Measurements from ENCODE around the gene CWC25.

The CWC25 gene

DNA sequence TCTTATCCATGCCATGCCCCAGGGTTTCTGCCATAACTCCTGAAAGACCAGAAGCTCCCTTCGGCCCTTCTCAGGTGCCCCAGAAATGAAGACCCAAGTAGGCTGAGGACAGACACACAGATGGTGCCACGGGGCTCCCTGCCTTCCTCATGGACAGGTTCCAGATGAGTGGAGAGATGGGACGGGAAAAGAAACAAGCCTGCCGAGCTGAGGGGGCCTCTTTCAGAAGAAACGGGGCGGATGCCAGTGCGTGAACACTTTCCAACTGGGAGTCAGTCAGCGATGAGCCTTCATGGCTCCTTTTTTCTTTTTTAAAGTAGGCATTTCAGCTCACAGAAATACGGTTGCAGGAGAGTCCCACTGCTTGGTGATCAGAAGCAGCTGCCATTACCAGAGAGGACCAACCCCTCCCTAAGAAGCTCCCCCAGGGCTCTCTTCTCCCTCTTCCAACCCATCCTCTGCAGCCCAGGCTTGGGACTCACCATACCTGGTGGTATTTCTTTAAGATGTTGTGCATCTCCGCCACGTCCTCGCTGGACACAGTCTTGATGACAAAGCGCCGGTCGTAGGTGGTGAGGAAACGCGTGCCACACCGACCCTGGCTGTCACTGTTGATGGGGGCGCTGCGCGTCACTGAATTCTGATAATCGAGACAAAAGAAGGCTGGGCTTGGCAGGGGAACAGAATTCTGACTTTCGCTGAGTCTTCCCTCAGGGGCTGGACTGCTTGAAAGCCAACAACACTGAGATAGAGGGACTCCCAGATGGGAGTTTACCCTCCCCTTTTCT, 45.0 kb downstream of the CWC25 start:
- FAIRE-seq = no peak

DNA sequence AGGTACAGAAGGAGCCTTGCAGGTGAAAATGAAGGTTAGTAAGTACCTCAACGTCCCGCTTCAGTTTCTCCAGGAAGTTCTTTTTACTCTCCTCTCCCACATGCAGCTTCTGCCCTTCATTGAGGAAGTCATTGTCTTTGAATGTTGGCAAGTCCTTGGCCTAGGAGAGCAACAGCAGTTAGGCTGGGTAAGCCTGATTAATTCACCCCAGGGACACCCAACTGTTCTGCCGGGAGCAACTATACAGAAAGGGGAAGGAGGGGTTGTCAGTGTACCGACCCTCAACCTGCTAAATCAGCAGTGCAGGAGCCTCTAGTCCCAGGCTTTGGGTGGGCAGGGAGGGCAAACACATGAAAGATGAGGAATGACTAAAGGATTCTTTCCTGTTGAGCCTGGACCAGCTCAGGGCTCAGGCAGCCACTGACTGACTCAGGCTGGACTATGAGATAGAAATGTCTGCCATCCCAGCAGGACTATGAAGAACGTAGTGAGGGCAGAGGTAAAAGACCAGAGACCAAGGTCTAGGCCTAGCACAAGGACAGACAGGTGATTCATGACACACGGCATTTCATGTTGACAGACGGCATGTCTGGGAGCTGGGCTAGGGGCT, 47.4 kb downstream of the CWC25 start:
- no peak for FAIRE-seq

DNA sequence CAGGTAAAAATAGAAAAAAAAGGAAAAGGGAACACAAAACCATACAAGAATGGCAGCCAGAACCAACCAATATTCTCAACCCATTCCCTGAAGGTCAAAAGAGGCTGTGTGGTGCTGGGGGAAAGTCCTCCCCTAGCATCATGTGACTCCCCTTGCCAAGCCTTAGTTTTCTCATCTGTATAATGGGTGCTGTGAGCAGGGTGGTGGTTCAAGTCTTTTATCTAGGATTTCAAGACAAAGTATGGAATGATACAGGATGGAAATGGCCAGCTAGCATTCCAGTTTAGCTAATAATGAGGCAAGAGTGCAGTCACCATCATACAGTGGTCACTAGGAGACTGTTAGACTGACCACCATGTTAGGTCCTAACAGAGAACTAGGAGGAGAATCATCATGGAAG, 51.9 kb downstream of the CWC25 start:
- FAIRE-seq = no peak

DNA sequence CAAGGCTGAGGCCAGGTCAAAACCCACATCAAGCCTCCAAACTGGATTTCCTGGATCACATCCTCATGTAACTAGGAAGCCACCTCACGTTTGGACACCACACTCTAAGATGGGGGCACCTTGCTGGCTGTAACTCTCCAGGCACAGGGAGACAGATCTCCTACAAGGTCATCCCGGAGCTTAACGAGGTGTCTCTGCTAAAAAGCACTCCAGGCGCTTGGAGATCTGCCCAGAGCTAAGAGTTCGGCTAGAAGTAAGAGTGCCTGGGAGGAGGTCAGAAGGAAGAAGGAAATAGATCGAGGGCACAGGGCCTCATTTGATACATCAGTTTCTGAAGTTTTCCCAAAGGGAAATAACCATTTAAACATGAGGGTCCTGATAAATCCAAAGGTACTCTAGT, 56.7 kb downstream of the CWC25 start:
- no peak for FAIRE-seq

DNA sequence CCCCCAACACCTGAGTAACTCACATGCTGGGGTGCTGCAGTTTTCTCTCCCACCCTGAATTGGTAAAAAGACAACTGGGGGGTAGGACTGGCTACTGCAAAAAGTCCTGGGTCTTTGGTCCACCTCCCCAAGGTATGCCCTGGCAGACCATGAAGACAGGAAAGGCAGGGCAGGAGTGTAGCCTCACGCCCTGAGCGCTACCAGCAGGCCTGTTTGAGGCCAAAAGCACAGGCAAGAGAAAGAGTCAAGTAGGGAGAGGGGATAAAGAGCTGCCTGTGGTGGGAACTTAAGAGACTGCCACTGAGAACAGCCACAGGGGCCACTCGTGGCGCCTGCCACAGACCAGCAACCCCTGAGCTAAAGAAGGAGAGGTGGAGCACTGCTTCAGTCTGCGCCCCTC, 58.8 kb downstream of the CWC25 start:
- no peak for FAIRE-seq

DNA sequence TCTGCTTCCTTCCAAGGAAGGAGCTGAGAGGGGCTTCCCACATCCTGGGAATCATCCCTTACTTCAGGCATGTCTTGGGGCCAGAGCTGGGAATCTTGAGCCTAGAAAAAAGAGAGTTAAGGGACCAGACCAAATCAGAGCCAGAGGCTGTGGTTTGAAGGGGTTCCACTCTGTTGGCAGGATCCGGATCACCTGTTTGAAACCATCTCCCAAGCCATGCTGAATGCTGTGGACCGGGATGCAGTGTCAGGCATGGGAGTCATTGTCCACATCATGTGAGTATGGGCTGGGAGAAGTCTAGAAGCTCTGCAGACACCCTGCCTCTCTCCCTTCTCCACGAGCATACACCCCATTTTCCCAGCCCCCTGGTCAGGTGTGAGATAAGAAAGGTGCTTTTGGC, 62.9 kb downstream of the CWC25 start:
- no peak for FAIRE-seq

DNA sequence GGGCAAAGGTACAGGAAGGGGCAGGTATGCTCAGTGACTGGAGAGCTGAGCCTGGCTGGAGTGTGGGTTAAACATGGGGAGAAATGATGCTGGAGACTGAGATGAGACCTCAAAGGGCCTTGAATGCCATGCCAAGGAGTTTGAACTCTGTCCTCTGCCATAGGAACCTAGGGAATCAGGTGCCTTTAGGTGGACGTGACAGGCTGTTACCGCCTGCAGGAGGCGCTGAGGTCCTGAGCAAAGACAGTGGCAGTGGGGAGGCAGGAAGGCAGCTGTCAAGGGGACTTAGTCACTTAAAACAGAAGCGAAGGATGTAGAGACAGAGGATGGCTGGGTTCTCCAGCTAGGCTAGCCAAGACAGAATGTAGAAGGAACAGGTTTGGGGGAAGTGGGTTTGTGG, 63.5 kb downstream of the CWC25 start:
- no peak for FAIRE-seq

DNA sequence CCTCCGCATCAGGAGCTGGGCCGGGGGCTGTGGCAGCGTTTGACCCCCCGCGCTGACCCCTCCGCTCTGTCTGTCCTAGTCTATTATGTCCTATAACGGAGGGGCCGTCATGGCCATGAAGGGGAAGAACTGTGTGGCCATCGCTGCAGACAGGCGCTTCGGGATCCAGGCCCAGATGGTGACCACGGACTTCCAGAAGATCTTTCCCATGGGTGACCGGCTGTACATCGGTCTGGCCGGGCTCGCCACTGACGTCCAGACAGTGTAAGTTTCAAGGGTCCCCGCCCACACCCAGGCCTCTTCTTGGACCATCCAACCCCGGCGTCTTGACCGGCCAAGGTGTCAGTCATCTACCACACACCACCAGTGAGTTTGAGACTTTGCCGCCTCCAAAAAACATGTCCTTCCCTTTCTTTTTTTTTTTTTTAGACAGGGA, 72.0 kb downstream of the CWC25 start:
- no peak for FAIRE-seq

DNA sequence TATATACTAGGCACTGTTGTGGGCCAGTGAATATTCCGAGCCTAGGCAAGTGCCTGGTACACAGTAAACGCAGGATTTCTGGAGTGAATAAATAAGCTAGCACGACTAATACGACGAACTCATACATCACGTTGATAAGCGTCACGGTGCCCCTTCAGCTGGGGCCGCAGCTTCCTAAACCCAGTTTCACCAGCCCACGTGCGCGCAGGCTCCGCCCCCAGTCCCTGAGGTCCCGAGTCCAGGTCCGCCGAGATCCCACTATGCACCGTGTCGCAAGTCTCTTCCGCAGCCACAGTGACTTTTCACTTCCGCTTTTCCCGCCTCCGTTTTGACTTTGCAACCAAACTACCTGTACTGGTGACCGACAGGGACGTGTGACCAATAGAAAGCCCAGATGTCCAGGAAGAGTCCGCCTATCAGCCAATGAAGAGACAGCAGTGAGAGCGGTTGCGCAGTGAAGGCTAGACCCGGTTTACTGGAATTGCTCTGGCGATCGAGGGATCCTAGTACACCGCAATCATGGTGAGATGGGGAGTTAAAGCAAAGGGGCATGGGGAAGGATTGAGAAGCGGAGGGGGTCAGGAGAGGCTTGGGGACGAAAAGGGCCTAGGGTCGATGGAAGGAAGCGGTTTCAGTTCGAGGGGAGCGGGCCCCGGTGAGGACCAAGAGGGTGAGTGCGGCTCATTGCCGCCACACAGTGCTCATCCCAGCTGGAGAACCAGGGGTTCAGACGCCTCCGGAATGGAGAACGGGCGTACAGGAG, 72.6 kb downstream of the CWC25 start, which contains the start of gene PSMB3:
TSS of gene PSMB3 (plus strand) at position 434 of the 763 bp plus-strand sequence. CDS start at position 520, 86 bp downstream.
- no peak for FAIRE-seq

DNA sequence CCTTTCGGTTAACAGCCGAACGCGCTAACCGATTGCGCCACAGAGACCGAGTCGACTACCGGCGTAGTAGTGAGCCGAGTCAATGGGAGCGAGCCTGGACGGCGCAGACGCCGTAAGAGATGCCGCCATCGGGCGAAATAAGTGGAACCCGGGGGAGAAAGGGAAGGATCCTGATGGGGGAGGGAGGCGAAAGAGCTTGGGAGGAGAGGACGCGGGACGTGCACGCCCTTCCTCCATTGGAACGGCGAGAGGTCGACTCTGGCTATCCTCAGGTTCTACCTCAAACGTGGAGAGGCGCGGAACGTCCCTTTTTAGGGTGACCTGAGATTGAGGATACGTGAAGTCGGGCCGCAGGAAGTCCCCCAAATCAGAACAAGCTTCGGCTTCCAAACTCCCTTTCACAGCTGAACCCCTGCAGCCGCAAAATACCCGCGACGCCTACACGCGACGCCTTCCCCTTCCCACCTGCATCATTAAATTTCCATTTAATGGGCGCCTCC, 73.3 kb downstream of the CWC25 start:
- FAIRE-seq = no peak

DNA sequence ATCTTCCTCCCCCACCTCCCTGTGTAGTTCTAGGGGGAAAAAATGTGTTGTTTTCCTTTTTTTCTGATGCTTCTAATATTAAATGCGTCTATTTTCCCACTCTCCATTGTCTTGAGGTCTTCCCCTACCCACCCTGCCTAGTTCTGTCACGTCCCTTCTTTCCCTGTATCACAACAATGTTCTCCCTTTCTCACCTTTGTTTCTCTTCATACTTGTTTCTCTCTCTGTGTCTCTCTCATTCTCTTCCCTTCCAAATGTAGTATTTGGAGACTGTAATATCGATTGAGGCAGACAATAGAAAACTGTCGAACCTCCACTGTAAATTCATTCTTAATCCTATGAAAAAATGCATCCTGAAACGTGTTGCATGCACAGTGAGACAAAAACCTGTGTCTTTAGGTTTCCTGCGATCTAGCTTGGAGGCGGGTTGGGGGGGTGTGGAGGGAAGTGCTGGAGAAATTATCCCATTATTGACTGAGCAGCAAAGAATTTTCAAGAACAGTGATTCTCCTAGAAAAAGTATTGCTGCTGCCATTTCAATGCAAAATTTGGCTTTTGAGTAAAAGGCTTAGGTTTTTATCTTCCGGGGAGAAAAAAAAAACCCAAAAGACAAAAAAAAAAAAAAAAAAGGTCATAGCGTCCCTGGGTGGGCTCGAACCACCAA, 73.8 kb downstream of the CWC25 start:
- no peak for FAIRE-seq
